Immature natural killer cell (primary cell): ENCODE data around the gene TRIP11. TPM values are rescaled to one million over a fixed set of nuclear protein-coding genes. Genes with fewer than 3 reads are reported as not detected.
A peak's percentile ranks its signal among the peaks of the same experiment; 100 is the strongest.

Experiments used
- DNase-seq, 3 donors: peaks; one replicate each; pipeline ENCODE4 v3.0.0; 2022; ENCODE audit warnings: mixed read lengths in 1 of 3
- H3K27ac Mint-ChIP-seq, 6 donors: one replicate each; pipeline ENCODE4 v1.8.0; 2020; ENCODE audit warnings: mixed read lengths in 6 of 6, mild to moderate bottlenecking in 5 of 6, inconsistent platforms in 4 of 6, moderate library complexity in 3 of 6
- H3K27me3 Mint-ChIP-seq, 3 donors: one replicate each; pipeline ENCODE4 v1.8.0; 2020 to 2021; ENCODE audit warnings: low read depth in 3 of 3, mild to moderate bottlenecking in 3 of 3, mixed read lengths in 3 of 3, moderate library complexity in 3 of 3, inconsistent platforms in 1 of 3
- H3K36me3 Mint-ChIP-seq, 3 donors: one replicate each; pipeline ENCODE4 v1.8.0; 2020; ENCODE audit warnings: mixed read lengths in 3 of 3, inconsistent platforms in 2 of 3, mild to moderate bottlenecking in 2 of 3
- H3K4me1 Mint-ChIP-seq, 2 donors: one replicate each; pipeline ENCODE4 v1.8.0; 2020; ENCODE audit warnings: inconsistent platforms in 2 of 2, mild to moderate bottlenecking in 2 of 2, mixed read lengths in 2 of 2, moderate library complexity in 1 of 2
- H3K4me3 Mint-ChIP-seq, 5 donors: one replicate each; pipeline ENCODE4 v1.8.0; 2020; ENCODE audit warnings: mild to moderate bottlenecking in 5 of 5, mixed read lengths in 5 of 5, inconsistent platforms in 3 of 5, moderate library complexity in 3 of 5
- H3K9me3 Mint-ChIP-seq, 6 donors: one replicate each; pipeline ENCODE4 v1.8.0; 2020; ENCODE audit warnings: mild to moderate bottlenecking in 6 of 6, mixed read lengths in 6 of 6, inconsistent platforms in 4 of 6, moderate library complexity in 3 of 6
- polyA plus RNA-seq, 3 donors: library from polyadenylated mRNA; unstranded; fragments of 300-500 nt; fragmentation: Illumina TruSeq; gene quantifications; one replicate each; pipeline ENCODE4 v1.2.3, GENCODE V29; 2021

The TRIP11 gene
- polyA plus RNA-seq, 3 donors from 2014 or later, result 14.3 to 62.6 (median 24.3) TPM

GRCh38 chr14:92033906-92034687 lies 5.8 kb downstream of the TRIP11 start:
- DNase-seq, result no peak
- no peaks in the 10 kb centered on the region for H3K27me3 Mint-ChIP-seq
- H3K27ac Mint-ChIP-seq, result peak overlapping the region in 5 of 6 donors; percentile 23 to 46 (median 30)
- no peak overlapping the region for H3K4me3 Mint-ChIP-seq
- no peaks in the 10 kb centered on the region for H3K9me3 Mint-ChIP-seq
- peaks cover 37 to 44% of the 10 kb centered on the region in 2 donors for H3K4me1 Mint-ChIP-seq
- peaks cover 0 to 7% (median 0%) of the 10 kb centered on the region in 3 donors for H3K36me3 Mint-ChIP-seq

- peaks cover 30 to 41% of the 10 kb centered on the region in 2 donors for H3K4me1 Mint-ChIP-seq
- H3K4me3 Mint-ChIP-seq, result no peak overlapping the region
- H3K36me3 Mint-ChIP-seq, result peaks cover 0 to 7% (median 0%) of the 10 kb centered on the region in 3 donors
- DNase-seq, result no peak
- H3K9me3 Mint-ChIP-seq, result no peaks in the 10 kb centered on the region
- H3K27me3 Mint-ChIP-seq, result no peaks in the 10 kb centered on the region
- H3K27ac Mint-ChIP-seq, result peak overlapping the region; percentile 3 to 55 (median 28)
Observed at GRCh38 chr14:92033433-92033832, 6.4 kb downstream of the TRIP11 start.

- Mint-ChIP-seq H3K4me1 (peaks cover 6 to 27% of the 10 kb centered on the region in 2 donors), H3K27me3 (peaks cover 0 to 3% (median 0%) of the 10 kb centered on the region in 3 donors), H3K4me3 (no peak overlapping the region), H3K36me3 (peaks cover 4 to 21% (median 4%) of the 10 kb centered on the region in 3 donors), H3K9me3 (no peaks in the 10 kb centered on the region), H3K27ac (peak overlapping the region in 4 of 6 donors; percentile 16 to 46 (median 30))
- DNase-seq, result no peak
Observed at GRCh38 chr14:92026548-92027190, 13.2 kb downstream of the TRIP11 start.

- H3K4me3 Mint-ChIP-seq, result no peak overlapping the region
- no peaks in the 10 kb centered on the region for H3K9me3 Mint-ChIP-seq
- peaks cover 4 to 14% (median 4%) of the 10 kb centered on the region in 3 donors for H3K36me3 Mint-ChIP-seq
- peak overlapping the region in 1 of 6 donors; percentile 7 for H3K27ac Mint-ChIP-seq
- peaks cover 8 to 19% of the 10 kb centered on the region in 2 donors for H3K4me1 Mint-ChIP-seq
- DNase-seq, result no peak
- H3K27me3 Mint-ChIP-seq, result peaks cover 0 to 2% (median 0%) of the 10 kb centered on the region in 3 donors
Observed at GRCh38 chr14:92022036-92022435, 17.8 kb downstream of the TRIP11 start.

DNA sequence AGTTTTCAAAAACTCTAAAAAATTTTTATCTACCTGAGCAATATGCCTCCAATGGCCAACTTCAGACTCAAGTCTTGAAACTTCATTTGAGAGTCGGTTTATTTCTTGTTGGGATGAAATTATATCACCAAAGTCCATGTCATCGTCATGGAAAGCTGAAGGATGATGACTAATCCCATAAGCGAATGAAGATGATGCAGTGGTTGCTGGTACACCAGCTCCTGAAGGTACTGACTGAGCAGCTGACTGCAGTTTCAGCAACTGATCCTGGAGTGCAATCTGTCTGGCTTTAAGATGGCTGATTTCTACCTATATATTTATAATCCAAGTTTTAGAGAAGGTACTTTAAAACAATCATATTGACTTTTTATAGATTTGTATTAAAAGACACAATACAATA lies 18.3 kb downstream of the TRIP11 start:
- H3K27me3 Mint-ChIP-seq, result peaks cover 0 to under 1% (median 0%) of the 10 kb centered on the region in 3 donors
- H3K27ac Mint-ChIP-seq, result no peak overlapping the region
- no peak overlapping the region for H3K4me3 Mint-ChIP-seq
- no peak for DNase-seq
- peaks cover 3 to 12% (median 6%) of the 10 kb centered on the region in 3 donors for H3K36me3 Mint-ChIP-seq
- H3K4me1 Mint-ChIP-seq, result peaks cover 6 to 15% of the 10 kb centered on the region in 2 donors
- H3K9me3 Mint-ChIP-seq, result no peaks in the 10 kb centered on the region

- no peak for DNase-seq
- Mint-ChIP-seq H3K4me3 (no peak overlapping the region), H3K27me3 (no peaks in the 10 kb centered on the region), H3K36me3 (peaks cover 9 to 45% (median 36%) of the 10 kb centered on the region in 3 donors), H3K27ac (peak overlapping the region in 2 of 6 donors; percentile 47 to 69), H3K4me1 (peaks cover 6 to 7% of the 10 kb centered on the region in 2 donors), H3K9me3 (no peaks in the 10 kb centered on the region)
Observed at GRCh38 chr14:92014040-92014439, 25.8 kb downstream of the TRIP11 start.

- H3K4me1 Mint-ChIP-seq, result peaks cover 6 to 7% of the 10 kb centered on the region in 2 donors
- no peaks in the 10 kb centered on the region for H3K27me3 Mint-ChIP-seq
- H3K27ac Mint-ChIP-seq, result peak overlapping the region in 2 of 6 donors; percentile 4 to 64
- no peak overlapping the region for H3K4me3 Mint-ChIP-seq
- H3K36me3 Mint-ChIP-seq, result peaks cover 22 to 58% (median 43%) of the 10 kb centered on the region in 3 donors
- DNase-seq, result no peak
- no peaks in the 10 kb centered on the region for H3K9me3 Mint-ChIP-seq
Observed at GRCh38 chr14:92012121-92012748, 27.6 kb downstream of the TRIP11 start.

DNA sequence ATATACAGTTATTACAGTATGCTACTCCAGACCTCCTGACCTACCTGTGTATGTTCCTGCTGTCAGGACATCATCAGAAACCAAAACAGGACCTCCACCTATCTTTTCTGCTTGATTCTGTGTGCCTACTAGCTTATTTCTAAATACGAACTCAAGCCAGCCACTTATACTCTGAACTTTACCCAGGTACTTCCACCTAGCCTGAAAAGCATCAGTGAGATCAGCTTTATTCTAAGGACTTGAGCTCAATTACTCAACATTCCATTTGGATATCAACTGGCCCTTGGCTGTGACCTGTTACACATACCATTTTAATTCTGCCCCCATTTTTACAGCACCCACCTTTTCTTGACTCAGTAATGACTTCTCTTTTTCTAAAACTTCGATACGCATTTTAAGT lies 29.2 kb downstream of the TRIP11 start:
- Mint-ChIP-seq H3K36me3 (peaks cover 27 to 57% (median 41%) of the 10 kb centered on the region in 3 donors), H3K4me3 (no peak overlapping the region), H3K9me3 (no peaks in the 10 kb centered on the region), H3K4me1 (peaks cover 6 to 7% of the 10 kb centered on the region in 2 donors), H3K27ac (peak overlapping the region in 1 of 6 donors; percentile 49), H3K27me3 (no peaks in the 10 kb centered on the region)
- DNase-seq, result no peak

DNA sequence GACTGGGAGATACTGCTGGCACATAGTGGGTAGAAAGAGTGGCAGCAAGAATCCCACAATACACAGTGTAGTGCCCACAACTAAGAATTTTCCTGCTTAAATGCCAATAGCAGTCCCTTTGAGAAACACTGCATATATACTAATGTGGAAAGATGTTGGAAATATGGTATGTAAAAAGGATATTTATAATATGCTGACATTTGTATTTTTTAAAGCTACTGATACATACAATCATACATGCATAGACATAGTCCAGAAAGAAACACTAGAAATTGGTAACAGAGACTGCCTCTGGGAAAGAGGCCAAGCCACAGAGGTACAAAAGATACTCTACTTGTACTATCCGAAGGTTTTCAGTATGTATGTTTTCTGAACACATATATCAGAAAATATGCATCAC lies 30.3 kb downstream of the TRIP11 start:
- H3K4me3 Mint-ChIP-seq, result no peak overlapping the region
- peaks cover 6 to 7% of the 10 kb centered on the region in 2 donors for H3K4me1 Mint-ChIP-seq
- H3K9me3 Mint-ChIP-seq, result no peaks in the 10 kb centered on the region
- peaks cover 38 to 67% (median 52%) of the 10 kb centered on the region in 3 donors for H3K36me3 Mint-ChIP-seq
- H3K27me3 Mint-ChIP-seq, result no peaks in the 10 kb centered on the region
- no peak overlapping the region for H3K27ac Mint-ChIP-seq
- DNase-seq, result no peak

- Mint-ChIP-seq H3K36me3 (peaks cover 39 to 55% (median 42%) of the 10 kb centered on the region in 3 donors), H3K27ac (peak overlapping the region in 1 of 6 donors; percentile 43), H3K9me3 (no peaks in the 10 kb centered on the region), H3K4me3 (no peak overlapping the region), H3K4me1 (peaks cover under 1 to 8% of the 10 kb centered on the region in 2 donors), H3K27me3 (no peaks in the 10 kb centered on the region)
- DNase-seq, result no peak
Observed at GRCh38 chr14:92005019-92005418, 34.8 kb downstream of the TRIP11 start.

- no peak for DNase-seq
- Mint-ChIP-seq H3K4me3 (no peak overlapping the region), H3K27ac (peak overlapping the region in 1 of 6 donors; percentile 53), H3K36me3 (peaks cover 33 to 46% (median 42%) of the 10 kb centered on the region in 3 donors), H3K27me3 (no peaks in the 10 kb centered on the region), H3K4me1 (peaks cover 10 to 18% of the 10 kb centered on the region in 2 donors), H3K9me3 (no peaks in the 10 kb centered on the region)
Observed at GRCh38 chr14:92004062-92004461, 35.8 kb downstream of the TRIP11 start.

DNA sequence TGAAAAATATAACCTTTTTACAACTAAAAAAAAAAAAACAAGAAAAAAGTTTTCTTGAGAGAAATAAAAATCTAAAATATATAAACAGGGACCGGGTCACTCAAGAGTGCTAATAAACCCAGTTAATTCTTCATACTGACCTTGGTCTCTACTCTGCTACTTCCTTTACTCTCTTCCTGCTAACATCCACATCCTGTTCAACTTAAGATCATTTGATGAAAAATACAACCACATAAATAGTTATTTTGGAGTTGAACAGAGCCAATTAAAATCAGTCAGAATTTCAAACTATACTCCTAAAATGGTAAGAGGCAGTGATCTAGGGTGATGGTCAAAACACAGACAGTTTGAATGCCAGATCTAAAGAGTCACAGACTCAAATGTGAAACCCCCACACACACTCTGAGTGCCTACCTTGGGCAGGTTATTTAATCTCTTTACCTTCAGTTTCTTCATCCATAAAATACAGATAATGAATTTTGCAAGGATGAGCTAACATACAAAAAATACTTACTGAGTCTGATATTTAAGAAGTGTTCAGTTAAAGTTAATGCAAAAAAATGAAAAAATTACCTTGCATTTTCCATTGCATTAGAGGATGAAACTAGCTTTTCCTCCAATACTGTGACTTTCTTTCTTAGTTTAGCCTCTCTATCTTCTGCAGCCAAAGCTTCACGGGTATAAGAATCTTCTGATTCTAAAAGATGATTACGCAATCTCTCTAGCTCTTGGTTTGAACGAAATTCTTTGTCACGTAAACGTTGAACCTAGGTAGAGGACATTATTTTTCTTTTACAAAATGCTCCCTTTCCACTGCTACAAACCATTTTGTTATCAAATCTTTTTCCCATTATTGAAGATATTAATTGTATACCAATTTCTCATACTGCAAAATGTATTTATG lies 40.9 kb downstream of the TRIP11 start:
- H3K36me3 Mint-ChIP-seq, result peaks cover 15 to 30% (median 19%) of the 10 kb centered on the region in 3 donors
- no peaks in the 10 kb centered on the region for H3K9me3 Mint-ChIP-seq
- H3K27me3 Mint-ChIP-seq, result peaks cover 0 to 2% (median 0%) of the 10 kb centered on the region in 3 donors
- H3K27ac Mint-ChIP-seq, result peak overlapping the region; percentile 54 to 90 (median 84)
- peaks cover 34 to 43% of the 10 kb centered on the region in 2 donors for H3K4me1 Mint-ChIP-seq
- H3K4me3 Mint-ChIP-seq, result peak overlapping the region; percentile 18 to 67 (median 63)
- no peak for DNase-seq

GRCh38 chr14:91997492-91997891 lies 42.4 kb downstream of the TRIP11 start:
- Mint-ChIP-seq H3K27me3 (peaks cover 0 to 2% (median 0%) of the 10 kb centered on the region in 3 donors), H3K27ac (peak overlapping the region; percentile 2 to 80 (median 41)), H3K9me3 (no peaks in the 10 kb centered on the region), H3K36me3 (peaks cover 13 to 25% (median 17%) of the 10 kb centered on the region in 3 donors), H3K4me3 (no peak overlapping the region), H3K4me1 (peaks cover 34 to 38% of the 10 kb centered on the region in 2 donors)
- DNase-seq, result no peak
